GM12891 (cell line): ENCODE results near the gene STK10.
A peak's percentile ranks its signal among the peaks of the same experiment; 100 is the strongest.

ENCODE experiments used
- DNase-seq: peaks from one replicate; pipeline ENCODE4 v3.0.0; 2011; ENCODE audit warnings: low spot score; ENCODE audit not compliant: insufficient read length
- FAIRE-seq: peaks from 2 replicates; lab custom pipeline; 2011; peaks lifted over from hg19 to GRCh38; lab: Jason Lieb, UNC
- PAX5 ChIP-seq: IDR thresholded peaks from 2 replicates; pipeline ENCODE4 v1.6.1; 2011; ENCODE audit warnings: low read length, moderate library complexity, mild to moderate bottlenecking; ENCODE audit not compliant: insufficient read depth, severe bottlenecking
- POLR2A ChIP-seq: IDR thresholded peaks from 2 replicates; pipeline ENCODE4 v1.6.1; 2011; ENCODE audit warnings: low read depth, low read length, control low read depth
- POLR2AphosphoS5 ChIP-seq: IDR thresholded peaks from 2 replicates; pipeline ENCODE4 v1.6.1; 2011; ENCODE audit warnings: low read depth, low read length, control low read depth
- POU2F2 ChIP-seq: IDR thresholded peaks from 2 replicates; pipeline ENCODE4 v1.6.1; 2011; ENCODE audit warnings: low read depth, mild to moderate bottlenecking, control low read depth, low read length, moderate library complexity
- SPI1 ChIP-seq: IDR thresholded peaks from 2 replicates; pipeline ENCODE4 v1.6.1; 2011; ENCODE audit warnings: low read depth, low read length, control low read depth
- TAF1 ChIP-seq: IDR thresholded peaks from 2 replicates; pipeline ENCODE4 v1.6.1; 2011; ENCODE audit warnings: low read depth, low read length, control low read depth

STK10 gene

DNA sequence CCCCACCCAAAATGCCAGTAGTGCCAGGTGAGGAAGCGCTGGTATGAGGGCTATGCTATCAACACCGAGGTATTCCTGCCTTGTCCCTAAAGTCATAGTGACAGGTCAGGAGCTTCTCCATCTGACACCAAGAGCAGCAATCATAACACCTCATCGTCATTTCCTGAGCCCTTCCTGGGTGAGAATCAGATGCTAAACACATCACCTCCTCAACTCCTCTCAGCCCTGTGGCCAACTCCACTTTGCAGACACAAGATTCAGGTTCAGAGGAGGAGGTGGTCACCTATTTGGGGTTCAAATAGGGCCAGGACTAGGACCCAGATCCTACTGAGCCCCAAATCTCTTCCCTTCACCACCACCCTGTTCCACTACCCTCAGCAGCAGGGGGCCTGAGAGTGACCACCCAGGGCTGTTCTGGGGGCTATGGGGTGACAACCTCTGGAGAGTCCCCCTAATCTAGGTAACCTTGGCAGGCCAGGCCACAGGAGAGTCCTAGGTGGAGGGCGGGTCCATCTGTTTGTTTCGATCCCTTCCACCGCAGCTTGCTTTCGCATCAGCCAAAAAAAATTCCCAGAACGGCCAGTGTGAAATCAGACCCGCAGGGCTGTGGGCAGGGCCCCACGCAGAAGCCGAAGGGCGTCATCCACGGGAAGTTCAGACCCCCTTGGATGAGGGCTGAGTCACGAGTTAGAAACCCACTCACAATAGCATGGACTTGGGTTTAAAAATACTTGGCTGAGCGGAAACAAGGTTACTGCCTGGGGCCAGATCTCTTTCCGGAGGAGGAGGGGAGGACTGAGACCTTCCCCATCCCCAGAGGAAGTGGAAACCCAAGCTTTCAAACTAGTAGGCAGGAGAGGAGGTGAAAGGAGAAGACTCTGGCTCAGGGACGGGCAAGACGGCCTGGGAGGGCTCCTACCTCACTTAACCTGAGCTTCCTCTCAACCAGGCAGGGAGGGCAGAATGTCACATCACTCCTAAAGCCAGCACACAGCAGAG lies 8.7 kb downstream of the STK10 start:
- FAIRE-seq (peak; percentile 94), DNase-seq (peak; percentile 51)
- TF ChIP-seq POU2F2 (peak; percentile 27; the same call in 1 of the 2 replicates), TAF1 (peak; percentile 50; the same call in 1 of the 2 replicates), POLR2AphosphoS5 (peak; percentile 65; the same call in 1 of the 2 replicates), SPI1 (peak; percentile 84), PAX5 (no peak), POLR2A (peak; percentile 82)

DNA sequence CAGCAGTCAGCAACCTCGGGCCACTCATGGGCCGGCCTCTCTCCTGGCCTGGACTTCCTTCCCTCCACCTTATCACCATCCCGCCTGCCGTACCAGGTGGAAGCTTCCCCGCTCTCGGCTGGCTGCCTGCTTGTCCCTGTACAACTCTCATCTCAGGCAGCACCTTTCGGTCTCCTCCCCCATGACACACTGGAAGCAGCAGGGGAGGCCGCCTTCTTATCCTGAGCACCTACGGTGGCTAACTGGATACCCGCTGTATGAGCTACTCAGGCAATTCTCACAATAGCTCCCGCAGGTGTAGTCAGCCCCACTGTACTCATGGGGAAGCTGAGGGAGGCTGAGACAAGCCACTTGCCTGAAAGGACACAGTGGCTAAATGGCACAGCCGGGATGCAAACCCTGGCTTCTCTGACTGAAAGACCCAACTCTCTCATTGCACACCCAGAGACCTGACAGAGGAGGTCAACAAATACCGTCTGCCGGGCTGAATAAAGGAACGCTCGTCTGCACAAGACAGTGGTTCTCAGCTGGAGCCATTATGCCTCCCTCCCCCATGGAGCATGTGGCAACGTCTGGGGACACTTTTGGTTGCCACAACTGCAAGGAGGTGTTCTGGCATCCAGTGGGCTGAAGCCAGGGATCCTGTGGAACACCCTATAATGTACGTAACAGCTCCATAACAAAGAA lies 9.6 kb downstream of the STK10 start:
- TF ChIP-seq POLR2AphosphoS5, result peak; percentile 17; the same call in 1 of the 2 replicates
- no peak for TF ChIP-seq POLR2A
- FAIRE-seq, result peak; percentile 38

DNA sequence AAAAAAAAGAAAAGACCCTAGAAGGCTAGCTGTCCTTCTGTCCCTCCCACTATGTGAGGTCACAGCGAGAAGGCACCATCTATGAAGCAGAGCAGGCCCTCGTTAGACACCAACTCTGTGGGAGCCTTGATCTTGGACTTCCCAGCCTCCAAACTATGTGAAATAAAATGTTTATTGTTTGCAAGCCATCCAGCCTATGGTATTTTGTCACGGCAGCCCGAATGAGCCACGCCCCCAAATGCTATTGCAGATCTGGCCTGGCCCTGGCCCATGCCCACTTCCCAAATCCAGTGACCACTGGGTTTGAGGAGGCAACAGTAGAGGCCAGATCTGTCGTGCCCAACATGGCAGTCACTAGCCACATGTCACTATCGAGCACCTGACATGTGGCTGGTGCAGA lies 10.8 kb downstream of the STK10 start:
- DNase-seq, result no peak
- TF ChIP-seq SPI1, result no peak
- TF ChIP-seq POLR2AphosphoS5, result no peak
- TF ChIP-seq POU2F2, result no peak
- TF ChIP-seq POLR2A, result no peak
- TF ChIP-seq TAF1, result no peak
- TF ChIP-seq PAX5, result no peak
- FAIRE-seq, result no peak

More for the DNA sequence above, 9.6 kb downstream of the STK10 start:
- DNase-seq, result no peak

DNA sequence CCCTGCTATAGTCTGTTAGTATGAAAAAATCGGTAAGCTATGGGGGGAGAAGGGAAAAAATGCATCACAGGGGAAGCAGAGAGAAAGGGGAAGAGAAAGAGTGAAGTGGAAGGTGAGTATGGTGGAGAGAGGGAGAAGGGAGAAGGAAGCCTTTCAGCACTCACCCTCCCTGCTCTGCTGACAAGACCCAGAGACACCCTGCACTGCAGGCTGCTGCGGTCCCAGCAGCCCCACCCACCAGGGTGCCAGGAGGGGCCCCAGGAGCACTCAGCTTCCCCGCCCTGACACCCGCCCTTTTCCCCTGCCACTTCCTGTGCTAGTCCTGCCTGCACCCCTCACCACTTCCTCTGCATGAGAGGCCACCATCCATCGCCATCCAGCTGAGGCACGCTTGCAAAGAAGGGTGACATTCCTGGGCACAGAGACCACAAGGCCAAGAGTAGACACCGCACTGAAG lies 12.7 kb downstream of the STK10 start:
- FAIRE-seq (peak; percentile 97), DNase-seq (peak; percentile 70)
- TF ChIP-seq PAX5 (no peak), POU2F2 (no peak), SPI1 (peak; percentile 71), POLR2A (peak; percentile 60), TAF1 (peak; percentile 43; the same call in 1 of the 2 replicates), POLR2AphosphoS5 (peak; percentile 61; the same call in 1 of the 2 replicates)

DNA sequence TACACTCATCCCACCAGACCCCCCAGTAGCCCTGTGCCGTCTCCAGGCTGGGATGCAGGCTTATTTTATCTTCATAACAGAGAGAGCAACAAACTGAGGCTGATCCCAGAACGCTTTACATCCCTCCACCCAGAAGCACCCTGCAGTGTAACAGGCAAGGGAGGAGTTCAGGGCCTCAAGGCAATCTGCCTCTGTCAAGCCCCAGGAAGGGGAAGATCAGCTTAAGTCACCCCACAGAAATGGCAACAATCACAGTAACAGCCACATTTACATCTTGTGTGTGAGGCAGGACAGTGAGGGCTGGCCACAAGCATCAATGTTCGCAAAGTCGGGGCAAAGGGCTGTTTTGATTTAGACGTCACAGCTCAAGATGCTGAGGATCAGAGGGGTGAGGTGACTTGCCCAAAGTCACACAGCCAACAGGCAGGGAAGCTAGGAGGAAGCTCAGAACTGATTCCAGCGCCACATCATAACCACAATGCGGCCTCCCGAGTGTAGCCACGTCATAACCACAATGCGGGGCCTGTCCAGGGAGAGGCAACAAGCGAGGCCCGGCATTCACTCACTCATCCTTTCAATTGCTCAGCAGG lies 14.4 kb downstream of the STK10 start:
- peak; percentile 90 for FAIRE-seq
- no peak for DNase-seq

DNA sequence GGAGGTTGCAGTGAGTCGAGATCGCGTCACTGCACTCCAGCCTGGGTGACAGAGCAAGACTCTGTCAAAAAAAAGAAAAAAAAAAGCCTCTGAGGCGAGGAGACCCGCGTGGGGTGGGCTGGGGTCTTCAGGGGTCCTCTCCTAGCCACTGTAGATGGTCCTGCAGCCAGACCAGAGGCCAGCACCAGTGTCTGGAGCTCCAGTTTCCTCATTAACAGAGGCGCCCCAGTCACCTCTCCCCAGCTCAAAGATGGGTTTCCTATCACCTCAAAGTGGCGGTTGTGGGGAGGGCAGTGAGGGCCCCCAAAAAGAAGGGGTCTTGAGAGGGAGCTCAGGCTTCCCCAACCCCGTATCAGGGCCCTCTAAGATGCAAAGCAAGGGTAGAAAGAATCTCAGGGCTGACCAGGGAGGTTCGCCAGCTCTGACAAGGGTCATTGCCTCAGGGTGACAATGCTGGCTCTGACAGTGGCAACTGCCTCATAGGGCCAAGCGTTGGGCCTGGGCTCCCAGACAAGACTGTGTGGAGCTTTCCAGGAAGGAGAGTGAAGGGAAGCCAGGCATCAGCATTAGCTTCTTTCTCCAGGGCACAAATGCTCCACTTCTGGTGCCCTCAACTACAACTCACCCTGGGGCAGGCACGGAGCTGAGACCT lies 15.0 kb downstream of the STK10 start:
- no peak for TF ChIP-seq TAF1
- TF ChIP-seq PAX5, result no peak
- no peak for TF ChIP-seq POU2F2
- no peak for TF ChIP-seq POLR2AphosphoS5
- TF ChIP-seq POLR2A, result no peak
- TF ChIP-seq SPI1, result no peak
- DNase-seq (no peak), FAIRE-seq (no peak)

More for the DNA sequence above, 14.4 kb downstream of the STK10 start:
- TF ChIP-seq POU2F2 (no peak), POLR2AphosphoS5 (no peak), SPI1 (no peak), POLR2A (peak; percentile 16; the same call in 1 of the 2 replicates), PAX5 (no peak), TAF1 (no peak)

DNA sequence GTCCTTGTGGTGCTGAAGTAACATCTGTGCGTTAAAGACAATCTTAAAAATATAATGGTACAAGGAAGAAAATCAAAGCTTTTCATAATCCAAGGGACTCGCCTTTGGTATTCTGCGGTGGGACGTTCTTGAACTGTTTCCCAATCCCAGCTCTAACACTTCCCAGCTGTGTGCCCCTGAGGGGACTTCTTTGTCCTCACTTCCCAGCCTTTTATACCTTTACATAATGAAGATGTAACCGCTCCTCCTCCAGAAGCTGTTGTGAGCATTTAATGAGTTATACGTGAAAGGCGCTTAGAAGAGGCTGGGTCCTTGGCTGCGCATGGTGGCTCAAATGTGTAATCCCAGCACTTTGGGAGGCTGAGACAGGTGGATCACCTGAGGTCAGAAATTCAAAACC lies 16.9 kb downstream of the STK10 start:
- FAIRE-seq (no peak), DNase-seq (no peak)
- no peak for TF ChIP-seq PAX5
- TF ChIP-seq POLR2A, result no peak
- TF ChIP-seq POLR2AphosphoS5, result no peak

DNA sequence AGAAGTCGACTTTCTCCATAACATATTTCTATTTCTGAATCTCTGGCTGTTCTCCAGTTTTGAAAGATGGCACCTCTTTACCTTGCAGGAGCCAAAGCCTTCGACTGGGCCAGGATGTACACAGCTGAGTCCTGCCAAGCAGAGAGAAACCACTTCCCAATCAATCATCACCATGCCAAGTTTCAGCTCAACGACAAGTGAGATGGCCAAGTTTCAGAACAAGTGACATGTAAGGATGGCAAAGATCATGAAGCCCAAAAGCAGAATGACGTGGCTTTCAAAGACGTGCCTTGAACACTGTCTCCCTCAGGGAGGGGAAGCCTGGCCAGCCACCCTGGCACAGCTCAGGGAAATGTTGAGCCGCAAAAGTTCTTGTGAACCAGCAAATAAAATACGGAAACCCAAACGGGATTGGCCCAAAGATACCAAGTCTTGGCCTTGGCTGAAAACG lies 17.7 kb downstream of the STK10 start:
- FAIRE-seq (peak; percentile 48), DNase-seq (no peak)
- no peak for TF ChIP-seq POLR2A
- no peak for TF ChIP-seq PAX5
